Stimulated activated naive CD8-positive, alpha-beta T cell treated with anti-CD3 and anti-CD28 coated beads, Interleukin-15, Interleukin-2, amounts not matched to agents 100 ng/mL and 50 ng/mL, for 24 hours (primary cell): ENCODE results near the gene HRAS.

Source experiments
- H3K27ac Mint-ChIP-seq: one replicate; pipeline ENCODE4 v1.8.0; 2021; ENCODE audit warnings: mild to moderate bottlenecking, mixed read lengths
- H3K27me3 Mint-ChIP-seq: one replicate; pipeline ENCODE4 v1.8.0; 2021; ENCODE audit warnings: mixed read lengths
- H3K36me3 Mint-ChIP-seq: one replicate; pipeline ENCODE4 v1.8.0; 2021; ENCODE audit warnings: low read depth, mixed read lengths
- H3K4me1 Mint-ChIP-seq: one replicate; pipeline ENCODE4 v1.8.0; 2021; ENCODE audit warnings: low read depth, mixed read lengths
- H3K4me3 Mint-ChIP-seq: one replicate; pipeline ENCODE4 v1.8.0; 2021; ENCODE audit warnings: mild to moderate bottlenecking, mixed read lengths
- H3K9me3 Mint-ChIP-seq: one replicate; pipeline ENCODE4 v1.8.0; 2021; ENCODE audit warnings: mixed read lengths

The HRAS gene

GRCh38 chr11:560305-561147 is 25.1 kb upstream of the HRAS start, which contains the start of the genes LMNTD2 and RASSF7:
LMNTD2 (minus strand) TSS chr11:560738; CDS start chr11:560716, 22 bp downstream.
RASSF7 (plus strand) TSS chr11:560970; CDS start chr11:561769, 799 bp downstream.
- peaks cover 13% of the 10 kb centered on the region for H3K4me1 Mint-ChIP-seq
- H3K36me3 Mint-ChIP-seq, result no peaks in the 10 kb centered on the region
- H3K27ac Mint-ChIP-seq, result peak within 1 kb of the TSS; percentile 72
- peak within 1 kb of the TSS; percentile 85 for H3K4me3 Mint-ChIP-seq
- no peaks in the 10 kb centered on the region for H3K9me3 Mint-ChIP-seq
- H3K27me3 Mint-ChIP-seq, result peaks cover 6% of the 10 kb centered on the region

- Mint-ChIP-seq H3K36me3 (no peaks in the 10 kb centered on the region), H3K27me3 (peaks cover 6% of the 10 kb centered on the region), H3K4me1 (peaks cover 13% of the 10 kb centered on the region), H3K27ac (peak overlapping the region; percentile 38), H3K4me3 (peak overlapping the region; percentile 70), H3K9me3 (no peaks in the 10 kb centered on the region)
Measured at GRCh38 chr11:559712-560304, 24.4 kb upstream of the HRAS start.

GRCh38 chr11:559020-559620 is 23.7 kb upstream of the HRAS start:
- H3K27ac Mint-ChIP-seq, result no peak overlapping the region
- no peaks in the 10 kb centered on the region for H3K36me3 Mint-ChIP-seq
- no peaks in the 10 kb centered on the region for H3K9me3 Mint-ChIP-seq
- H3K4me1 Mint-ChIP-seq, result peaks cover 13% of the 10 kb centered on the region
- peaks cover 6% of the 10 kb centered on the region for H3K27me3 Mint-ChIP-seq
- H3K4me3 Mint-ChIP-seq, result no peak overlapping the region

GRCh38 chr11:558503-558902 is 23.1 kb upstream of the HRAS start:
- H3K27ac Mint-ChIP-seq, result no peak overlapping the region
- H3K4me3 Mint-ChIP-seq, result no peak overlapping the region
- peaks cover 6% of the 10 kb centered on the region for H3K27me3 Mint-ChIP-seq

GRCh38 chr11:557328-558132 is 22.2 kb upstream of the HRAS start:
- Mint-ChIP-seq H3K36me3 (no peaks in the 10 kb centered on the region), H3K27me3 (peaks cover 6% of the 10 kb centered on the region), H3K4me1 (peaks cover 13% of the 10 kb centered on the region), H3K9me3 (no peaks in the 10 kb centered on the region), H3K27ac (no peak overlapping the region), H3K4me3 (no peak overlapping the region)

More at GRCh38 chr11:558503-558902, 23.1 kb upstream of the HRAS start:
- Mint-ChIP-seq H3K4me1 (peaks cover 13% of the 10 kb centered on the region), H3K36me3 (no peaks in the 10 kb centered on the region), H3K9me3 (no peaks in the 10 kb centered on the region)

GRCh38 chr11:556662-557256 is 21.4 kb upstream of the HRAS start:
- Mint-ChIP-seq H3K27me3 (peaks cover 6% of the 10 kb centered on the region), H3K36me3 (no peaks in the 10 kb centered on the region), H3K4me1 (peaks cover 13% of the 10 kb centered on the region), H3K4me3 (no peak overlapping the region), H3K27ac (no peak overlapping the region), H3K9me3 (no peaks in the 10 kb centered on the region)

- no peaks in the 10 kb centered on the region for H3K9me3 Mint-ChIP-seq
- no peak overlapping the region for H3K4me3 Mint-ChIP-seq
- H3K27me3 Mint-ChIP-seq, result peaks cover 6% of the 10 kb centered on the region
- no peak overlapping the region for H3K27ac Mint-ChIP-seq
- H3K4me1 Mint-ChIP-seq, result peaks cover 9% of the 10 kb centered on the region
- no peaks in the 10 kb centered on the region for H3K36me3 Mint-ChIP-seq
Measured at GRCh38 chr11:555780-556661, 20.6 kb upstream of the HRAS start.

GRCh38 chr11:555227-555779 is 19.9 kb upstream of the HRAS start:
- H3K36me3 Mint-ChIP-seq, result no peaks in the 10 kb centered on the region
- H3K4me3 Mint-ChIP-seq, result no peak overlapping the region
- peaks cover 9% of the 10 kb centered on the region for H3K4me1 Mint-ChIP-seq
- peaks cover 6% of the 10 kb centered on the region for H3K27me3 Mint-ChIP-seq
- H3K9me3 Mint-ChIP-seq, result no peaks in the 10 kb centered on the region
- no peak overlapping the region for H3K27ac Mint-ChIP-seq

- Mint-ChIP-seq H3K36me3 (no peaks in the 10 kb centered on the region), H3K4me3 (no peak overlapping the region), H3K4me1 (peaks cover 3% of the 10 kb centered on the region), H3K9me3 (no peaks in the 10 kb centered on the region), H3K27me3 (peaks cover 6% of the 10 kb centered on the region), H3K27ac (no peak overlapping the region)
Measured at GRCh38 chr11:554428-555226, 19.3 kb upstream of the HRAS start.

- Mint-ChIP-seq H3K4me1 (peaks cover 3% of the 10 kb centered on the region), H3K27ac (no peak overlapping the region), H3K4me3 (no peak overlapping the region), H3K27me3 (peaks cover 6% of the 10 kb centered on the region), H3K9me3 (no peaks in the 10 kb centered on the region), H3K36me3 (no peaks in the 10 kb centered on the region)
Measured at GRCh38 chr11:553988-554340, 18.6 kb upstream of the HRAS start.

- H3K4me3 Mint-ChIP-seq, result no peak overlapping the region
- H3K4me1 Mint-ChIP-seq, result peaks cover 3% of the 10 kb centered on the region
- peaks cover 6% of the 10 kb centered on the region for H3K27me3 Mint-ChIP-seq
- H3K9me3 Mint-ChIP-seq, result no peaks in the 10 kb centered on the region
- H3K36me3 Mint-ChIP-seq, result no peaks in the 10 kb centered on the region
- H3K27ac Mint-ChIP-seq, result no peak overlapping the region
Measured at GRCh38 chr11:553083-553987, 18.0 kb upstream of the HRAS start.

GRCh38 chr11:551596-551995 is 16.2 kb upstream of the HRAS start:
- peaks cover 3% of the 10 kb centered on the region for H3K27me3 Mint-ChIP-seq
- H3K27ac Mint-ChIP-seq, result no peak overlapping the region
- no peak overlapping the region for H3K4me3 Mint-ChIP-seq
- H3K9me3 Mint-ChIP-seq, result no peaks in the 10 kb centered on the region
- no peaks in the 10 kb centered on the region for H3K36me3 Mint-ChIP-seq
- peaks cover 3% of the 10 kb centered on the region for H3K4me1 Mint-ChIP-seq
